ENCODE results near the gene DEFB132.

The DEFB132 gene

GRCh38 chr20:300345-300990, 42.9 kb downstream of the DEFB132 start:
- TF ChIP-seq, protein P1, sequence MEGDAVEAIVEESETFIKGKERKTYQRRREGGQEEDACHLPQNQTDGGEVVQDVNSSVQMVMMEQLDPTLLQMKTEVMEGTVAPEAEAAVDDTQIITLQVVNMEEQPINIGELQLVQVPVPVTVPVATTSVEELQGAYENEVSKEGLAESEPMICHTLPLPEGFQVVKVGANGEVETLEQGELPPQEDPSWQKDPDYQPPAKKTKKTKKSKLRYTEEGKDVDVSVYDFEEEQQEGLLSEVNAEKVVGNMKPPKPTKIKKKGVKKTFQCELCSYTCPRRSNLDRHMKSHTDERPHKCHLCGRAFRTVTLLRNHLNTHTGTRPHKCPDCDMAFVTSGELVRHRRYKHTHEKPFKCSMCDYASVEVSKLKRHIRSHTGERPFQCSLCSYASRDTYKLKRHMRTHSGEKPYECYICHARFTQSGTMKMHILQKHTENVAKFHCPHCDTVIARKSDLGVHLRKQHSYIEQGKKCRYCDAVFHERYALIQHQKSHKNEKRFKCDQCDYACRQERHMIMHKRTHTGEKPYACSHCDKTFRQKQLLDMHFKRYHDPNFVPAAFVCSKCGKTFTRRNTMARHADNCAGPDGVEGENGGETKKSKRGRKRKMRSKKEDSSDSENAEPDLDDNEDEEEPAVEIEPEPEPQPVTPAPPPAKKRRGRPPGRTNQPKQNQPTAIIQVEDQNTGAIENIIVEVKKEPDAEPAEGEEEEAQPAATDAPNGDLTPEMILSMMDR (IDR thresholded peaks at IDR 0.05; ENCODE audit: control insufficient read depth, extremely low read depth, insufficient read depth): no peak
- DNase-seq (ENCODE audit: low read depth): no peak
- H3K4me3 ChIP-seq (ENCODE audit: low read depth, low read length): peak overlapping the region; percentile 70

DNA sequence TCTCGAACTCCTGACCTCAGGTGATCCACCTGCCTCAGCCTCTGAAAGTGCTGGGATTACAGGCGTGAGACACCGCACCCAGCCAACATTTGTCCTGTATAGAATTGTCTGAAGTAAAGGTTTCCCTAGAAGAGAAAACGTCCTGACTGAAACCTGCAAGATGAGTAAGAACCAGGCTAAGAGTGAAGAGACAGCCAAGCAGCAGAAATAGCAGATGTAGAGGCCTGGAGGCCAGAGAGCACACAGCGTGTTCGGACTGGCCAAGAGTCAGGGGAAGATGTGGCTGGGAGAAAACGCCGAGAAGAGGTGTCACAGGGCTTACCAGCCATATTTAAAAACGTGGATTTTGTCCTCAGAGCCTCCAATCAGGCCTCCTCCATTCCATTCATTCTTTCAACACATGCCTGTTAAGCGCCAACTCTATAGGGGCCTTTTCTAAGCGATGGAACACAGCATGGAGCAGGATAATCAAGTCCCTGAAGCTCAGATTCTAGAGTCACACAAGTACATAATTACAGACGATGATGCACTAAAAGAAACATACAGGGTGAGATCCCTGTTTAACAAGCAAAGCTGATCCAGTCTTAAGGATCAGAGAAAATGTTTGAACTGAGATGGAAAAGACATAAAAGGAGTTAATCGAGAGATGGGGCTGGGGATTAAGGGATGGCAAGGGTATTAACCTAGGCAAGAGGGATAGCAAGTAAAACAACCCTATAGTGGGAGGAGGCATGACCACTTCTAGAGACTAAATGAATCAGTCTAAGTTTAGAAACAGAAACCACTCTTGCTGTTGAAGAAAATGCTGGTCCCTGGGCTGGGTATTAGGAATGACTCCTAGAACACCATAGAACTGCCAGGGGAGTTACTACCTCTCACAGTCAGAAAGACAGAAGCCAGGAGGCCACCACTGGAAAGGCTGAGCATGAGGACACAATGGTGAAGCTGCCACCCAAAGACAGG, 44.6 kb downstream of the DEFB132 start:
- TF ChIP-seq, protein P1 (IDR thresholded peaks at IDR 0.05; ENCODE audit: control insufficient read depth, extremely low read depth, insufficient read depth): no peak
- DNase-seq (ENCODE audit: low read depth): no peak
- H3K4me3 ChIP-seq (ENCODE audit: low read depth, low read length): no peak overlapping the region

DNA sequence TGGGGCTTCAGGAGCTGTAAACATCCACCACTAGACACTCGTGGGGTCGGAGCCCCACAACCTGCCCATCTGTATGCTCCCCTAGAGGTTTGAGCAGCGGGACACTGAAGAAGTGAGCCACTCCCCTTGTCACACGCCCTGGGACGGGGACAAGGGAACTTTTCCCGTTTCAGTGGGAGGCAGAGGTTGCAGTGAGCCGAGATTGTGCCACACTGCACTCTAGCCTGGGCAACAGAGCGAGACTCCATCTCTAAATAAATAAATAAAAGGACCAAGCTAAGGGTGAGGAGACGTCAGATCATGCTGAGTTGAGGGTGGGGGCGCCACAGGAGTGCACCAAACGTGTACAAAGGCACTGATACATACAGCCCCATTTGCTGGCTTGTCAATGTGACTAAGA, 48.2 kb downstream of the DEFB132 start:
- DNase-seq (ENCODE audit: low read depth): no peak
- TF ChIP-seq, protein P1 (IDR thresholded peaks at IDR 0.05; ENCODE audit: control insufficient read depth, extremely low read depth, insufficient read depth): no peak

DNA sequence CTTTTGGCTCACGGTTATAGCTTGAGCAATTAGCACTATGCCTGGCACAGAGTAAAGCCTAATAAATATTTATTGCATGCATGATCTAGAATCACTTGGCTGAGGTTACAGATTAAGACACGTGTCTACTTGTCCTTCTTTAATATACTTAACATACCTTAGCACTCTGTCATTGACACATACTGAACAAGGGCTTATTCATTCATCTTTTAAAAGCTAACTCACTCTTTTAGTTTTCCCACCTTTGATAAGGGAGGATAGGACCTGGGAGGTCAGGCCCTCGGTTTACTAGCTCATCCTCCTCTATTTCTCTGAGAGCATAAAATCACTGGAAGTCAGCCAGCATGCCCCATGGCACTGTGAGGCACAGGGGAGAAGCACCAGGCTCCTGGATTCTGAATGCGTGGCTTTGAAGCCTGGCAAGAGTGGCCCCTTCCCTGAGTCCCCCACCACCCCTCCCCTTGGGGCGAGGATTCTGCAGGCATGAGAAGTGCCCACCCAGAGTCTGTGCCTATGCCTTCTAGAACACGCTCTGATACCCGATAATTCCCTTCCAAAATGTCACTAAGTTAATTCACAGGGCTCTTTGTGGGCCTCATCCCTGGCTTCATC, 51.0 kb downstream of the DEFB132 start:
- TF ChIP-seq, protein P1 (IDR thresholded peaks at IDR 0.05; ENCODE audit: control insufficient read depth, extremely low read depth, insufficient read depth): no peak
- no peak overlapping the region for H3K4me3 ChIP-seq (ENCODE audit: low read depth, low read length)
- no peak for DNase-seq (ENCODE audit: low read depth)

More for the DNA sequence above, 48.2 kb downstream of the DEFB132 start:
- H3K4me3 ChIP-seq (ENCODE audit: low read depth, low read length): no peak overlapping the region

- no peak overlapping the region for H3K4me3 ChIP-seq (ENCODE audit: low read depth, low read length)
- TF ChIP-seq, protein P1 (IDR thresholded peaks at IDR 0.05; ENCODE audit: control insufficient read depth, extremely low read depth, insufficient read depth): no peak
- DNase-seq (ENCODE audit: low read depth): no peak
Observed at GRCh38 chr20:309306-309840, 51.8 kb downstream of the DEFB132 start.

DNA sequence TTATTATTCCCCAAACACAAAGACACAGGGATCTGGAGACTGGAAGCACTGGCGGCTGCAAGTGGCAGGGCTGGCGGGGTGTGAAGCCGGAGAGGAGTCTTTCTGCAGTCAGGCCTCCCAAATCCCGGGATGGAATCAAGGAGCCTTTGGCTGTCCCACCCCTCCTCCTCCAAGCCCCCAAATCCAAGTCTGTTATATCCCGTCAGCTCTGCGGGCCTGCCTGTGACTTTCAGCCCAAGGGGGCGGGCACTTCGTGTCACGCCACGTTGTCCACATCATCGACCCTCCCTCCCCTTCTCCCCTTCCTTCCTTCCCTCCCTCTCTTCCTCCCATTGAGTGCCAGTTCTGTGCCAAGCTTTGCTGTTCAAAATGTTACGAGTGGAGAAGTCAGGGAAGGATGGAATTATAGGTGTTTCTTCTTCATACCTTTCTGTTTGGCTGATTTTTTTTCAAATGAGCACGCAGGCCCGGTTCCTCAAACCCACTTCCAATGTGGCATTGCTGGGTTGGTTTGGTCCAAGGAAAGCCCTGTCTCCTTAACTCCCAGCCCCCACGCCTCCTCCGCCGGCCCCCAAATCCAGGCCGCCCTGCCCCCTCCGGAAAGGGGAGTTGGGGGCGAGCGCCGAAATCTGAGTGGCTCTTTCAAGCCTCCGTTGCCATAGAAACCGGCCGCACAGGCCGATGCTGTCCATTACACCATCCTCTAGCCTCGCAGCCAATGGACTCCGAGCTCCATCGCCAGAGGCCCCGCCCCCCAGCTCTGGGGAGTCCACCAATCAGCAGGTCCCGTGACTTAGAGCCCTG, 52.5 kb downstream of the DEFB132 start:
- no peak overlapping the region for H3K4me3 ChIP-seq (ENCODE audit: low read depth, low read length)
- DNase-seq (ENCODE audit: low read depth): no peak
- TF ChIP-seq, protein P1 (IDR thresholded peaks at IDR 0.05; ENCODE audit: control insufficient read depth, extremely low read depth, insufficient read depth): no peak
